Measurements from ENCODE around the gene UFSP1. TPM values are rescaled to one million over a fixed set of nuclear protein-coding genes. Genes with fewer than 3 reads are reported as not detected.

UFSP1 gene
- total RNA-seq, 2 experiments from 2014 or later = 1.7 to 2.3 TPM

DNA sequence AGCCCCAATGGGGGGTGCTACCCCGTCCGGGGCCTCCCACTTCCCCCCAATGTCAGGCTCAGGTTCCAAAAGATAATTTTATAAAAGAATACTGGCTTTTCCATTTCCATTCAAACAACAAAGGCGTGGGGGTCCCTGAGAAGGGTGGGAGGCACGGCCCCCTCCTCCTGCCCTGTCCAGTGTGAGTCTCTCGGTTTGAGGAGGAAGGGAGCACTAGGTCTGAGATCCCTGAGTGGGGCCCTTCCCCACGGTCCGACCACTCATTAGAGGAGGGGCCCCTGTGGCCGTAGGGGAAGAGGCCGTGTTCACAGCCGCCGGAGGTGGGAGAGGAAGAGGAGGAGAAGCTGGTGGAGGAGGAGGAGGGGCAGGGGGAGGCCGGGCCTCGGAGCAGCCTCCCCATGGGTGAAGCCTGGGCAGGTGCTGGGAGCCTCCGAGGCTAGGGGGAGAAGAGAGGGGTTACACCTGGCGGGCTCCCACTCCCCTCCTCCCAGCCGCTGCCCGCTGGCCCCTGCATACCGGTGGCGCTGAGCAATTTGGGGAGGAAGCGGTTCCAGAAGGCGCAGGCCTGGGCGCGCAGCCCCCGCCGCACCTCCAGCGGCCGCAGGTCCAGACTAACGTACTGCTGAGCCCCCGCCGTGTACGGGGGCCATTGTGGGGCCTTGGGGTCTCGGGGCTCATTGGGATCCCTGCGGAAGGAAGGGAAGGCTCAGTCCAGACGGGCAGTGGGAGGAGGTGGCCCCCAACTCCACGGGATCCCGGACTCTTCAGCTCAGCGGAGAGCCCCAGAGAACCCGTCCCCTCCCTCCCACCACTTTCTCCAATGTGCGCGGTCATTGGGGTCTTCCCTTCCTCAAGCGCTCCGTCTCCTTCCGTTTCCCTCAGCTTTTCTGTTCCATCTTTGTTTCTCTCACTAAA is 1.4 kb upstream of the UFSP1 start:
- peaks cover 37% of the 10 kb centered on the region for H3K27me3 Mint-ChIP-seq
- H3K27ac Mint-ChIP-seq = peak overlapping the region; percentile 74
- H3K4me3 Mint-ChIP-seq = peak overlapping the region; percentile 76
- DNase-seq = no peak
- H3K36me3 Mint-ChIP-seq = peaks cover 21% of the 10 kb centered on the region
- H3K4me1 Mint-ChIP-seq = peaks cover 33% of the 10 kb centered on the region
- H3K9me3 Mint-ChIP-seq = no peaks in the 10 kb centered on the region

- no peak for DNase-seq
- Mint-ChIP-seq H3K4me1 (peaks cover 51% of the 10 kb centered on the region), H3K9me3 (no peaks in the 10 kb centered on the region), H3K36me3 (peaks cover 38% of the 10 kb centered on the region), H3K27ac (peak overlapping the region; percentile 91), H3K27me3 (peaks cover 28% of the 10 kb centered on the region), H3K4me3 (peak overlapping the region; percentile 87)
Measured at GRCh38 chr7:100888291-100888987, 1.1 kb downstream of the UFSP1 start.

- H3K27me3 Mint-ChIP-seq = peaks cover 24% of the 10 kb centered on the region
- H3K4me1 Mint-ChIP-seq = peaks cover 56% of the 10 kb centered on the region
- peaks cover 43% of the 10 kb centered on the region for H3K36me3 Mint-ChIP-seq
- H3K9me3 Mint-ChIP-seq = no peaks in the 10 kb centered on the region
- H3K4me3 Mint-ChIP-seq = peak overlapping the region; percentile 87
- DNase-seq = peak; percentile 61
- H3K27ac Mint-ChIP-seq = peak overlapping the region; percentile 91
Measured at GRCh38 chr7:100887516-100888290, 1.8 kb downstream of the UFSP1 start.

DNA sequence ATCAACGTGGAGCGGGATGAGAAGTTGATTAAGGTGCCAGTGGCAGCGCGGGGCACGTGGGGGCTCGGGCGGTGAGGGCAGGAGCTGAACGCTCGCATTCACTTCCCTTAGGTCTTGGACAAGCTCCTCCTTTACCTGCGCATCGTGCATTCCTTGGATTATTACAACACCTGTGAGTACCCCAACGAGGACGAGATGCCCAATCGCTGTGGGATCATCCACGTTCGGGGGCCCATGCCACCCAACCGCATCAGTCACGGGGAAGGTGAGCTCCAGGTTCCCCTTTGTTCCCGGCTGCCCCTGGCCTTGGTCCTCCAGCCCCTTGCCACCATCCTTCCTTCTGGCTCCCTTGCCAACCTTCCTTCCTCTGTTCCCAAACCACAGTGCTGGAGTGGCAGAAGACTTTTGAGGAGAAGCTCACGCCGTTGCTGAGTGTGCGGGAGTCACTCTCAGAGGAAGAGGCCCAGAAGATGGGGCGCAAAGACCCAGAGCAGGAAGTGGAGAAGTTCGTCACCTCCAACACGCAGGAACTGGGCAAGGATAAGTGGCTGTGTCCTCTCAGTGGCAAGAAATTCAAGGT is 2.5 kb downstream of the UFSP1 start:
- H3K4me3 Mint-ChIP-seq = peak overlapping the region; percentile 87
- H3K27ac Mint-ChIP-seq = peak overlapping the region; percentile 91
- H3K27me3 Mint-ChIP-seq = peaks cover 19% of the 10 kb centered on the region
- no peaks in the 10 kb centered on the region for H3K9me3 Mint-ChIP-seq
- H3K4me1 Mint-ChIP-seq = peaks cover 56% of the 10 kb centered on the region
- DNase-seq = no peak
- H3K36me3 Mint-ChIP-seq = peaks cover 43% of the 10 kb centered on the region

- no peak for DNase-seq
- Mint-ChIP-seq H3K4me3 (peak overlapping the region; percentile 50), H3K27me3 (peaks cover 12% of the 10 kb centered on the region), H3K36me3 (peaks cover 46% of the 10 kb centered on the region), H3K27ac (peak overlapping the region; percentile 91), H3K4me1 (peaks cover 55% of the 10 kb centered on the region), H3K9me3 (no peaks in the 10 kb centered on the region)
Measured at GRCh38 chr7:100886142-100886935, 3.2 kb downstream of the UFSP1 start.

GRCh38 chr7:100885440-100886141 is 3.9 kb downstream of the UFSP1 start:
- peaks cover 6% of the 10 kb centered on the region for H3K27me3 Mint-ChIP-seq
- no peak for DNase-seq
- H3K27ac Mint-ChIP-seq = peak overlapping the region; percentile 62
- H3K36me3 Mint-ChIP-seq = peaks cover 52% of the 10 kb centered on the region
- peaks cover 52% of the 10 kb centered on the region for H3K4me1 Mint-ChIP-seq
- H3K4me3 Mint-ChIP-seq = no peak overlapping the region
- no peaks in the 10 kb centered on the region for H3K9me3 Mint-ChIP-seq

DNA sequence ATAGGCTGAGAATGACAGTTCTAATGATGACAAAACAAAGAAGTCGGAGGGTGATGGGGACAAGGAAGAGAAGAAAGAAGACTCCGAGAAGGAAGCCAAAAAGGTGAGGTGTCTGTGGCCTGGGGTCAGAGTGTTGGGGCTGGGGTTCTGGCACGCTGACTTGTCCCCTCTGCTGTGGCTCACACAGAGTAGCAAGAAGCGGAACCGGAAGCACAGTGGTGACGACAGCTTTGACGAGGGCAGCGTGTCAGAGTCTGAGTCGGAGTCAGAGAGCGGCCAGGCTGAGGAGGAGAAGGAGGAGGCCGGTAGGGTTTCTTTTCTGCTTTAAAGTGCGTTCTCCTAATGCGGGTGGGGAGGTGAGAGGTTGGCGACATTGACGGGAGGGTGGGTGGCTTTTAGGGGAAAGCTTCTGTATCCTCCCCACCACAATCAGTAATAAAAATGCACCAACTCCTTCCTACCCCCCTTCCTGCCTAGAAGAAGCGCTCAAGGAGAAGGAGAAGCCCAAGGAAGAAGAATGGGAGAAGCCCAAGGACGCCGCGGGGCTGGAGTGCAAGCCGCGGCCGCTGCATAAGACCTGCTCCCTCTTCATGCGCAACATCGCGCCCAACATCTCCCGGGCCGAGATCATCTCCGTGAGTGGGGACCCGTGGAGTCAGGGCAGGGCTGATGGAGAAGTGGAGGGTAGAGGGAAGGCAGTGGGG is 4.6 kb downstream of the UFSP1 start:
- H3K27me3 Mint-ChIP-seq = no peaks in the 10 kb centered on the region
- no peak for DNase-seq
- peak overlapping the region; percentile 39 for H3K4me3 Mint-ChIP-seq
- H3K4me1 Mint-ChIP-seq = peaks cover 50% of the 10 kb centered on the region
- peak overlapping the region; percentile 62 for H3K27ac Mint-ChIP-seq
- peaks cover 57% of the 10 kb centered on the region for H3K36me3 Mint-ChIP-seq
- no peaks in the 10 kb centered on the region for H3K9me3 Mint-ChIP-seq

- H3K27ac Mint-ChIP-seq = peak overlapping the region; percentile 46
- peaks cover 58% of the 10 kb centered on the region for H3K4me1 Mint-ChIP-seq
- DNase-seq = no peak
- no peaks in the 10 kb centered on the region for H3K9me3 Mint-ChIP-seq
- H3K36me3 Mint-ChIP-seq = peaks cover 65% of the 10 kb centered on the region
- H3K27me3 Mint-ChIP-seq = no peaks in the 10 kb centered on the region
- no peak overlapping the region for H3K4me3 Mint-ChIP-seq
Measured at GRCh38 chr7:100882785-100883526, 6.6 kb downstream of the UFSP1 start.

DNA sequence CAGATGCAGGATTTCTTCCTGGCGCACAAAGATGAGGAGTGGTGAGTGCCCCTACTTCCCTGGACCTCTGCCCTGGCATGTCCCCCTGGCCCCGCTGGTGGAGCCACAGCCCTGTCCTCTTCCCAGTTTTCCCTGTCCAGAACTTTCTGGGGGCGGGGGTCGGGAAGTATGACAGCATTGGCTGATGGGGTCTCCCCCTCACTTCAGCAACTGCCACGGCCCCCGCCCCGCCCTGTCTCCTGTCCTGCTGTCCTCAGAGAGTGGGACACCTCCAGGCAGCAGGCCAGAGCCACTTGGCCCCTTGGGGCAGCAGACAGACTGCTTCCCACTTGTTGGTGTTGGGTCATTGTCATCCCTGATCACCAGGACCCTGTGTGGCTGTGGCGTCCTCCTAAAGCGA is 7.3 kb downstream of the UFSP1 start:
- H3K36me3 Mint-ChIP-seq = peaks cover 62% of the 10 kb centered on the region
- no peak overlapping the region for H3K27ac Mint-ChIP-seq

GRCh38 chr7:100881136-100881535 is 8.4 kb downstream of the UFSP1 start:
- Mint-ChIP-seq H3K4me1 (peaks cover 54% of the 10 kb centered on the region), H3K9me3 (no peaks in the 10 kb centered on the region), H3K27ac (no peak overlapping the region), H3K27me3 (no peaks in the 10 kb centered on the region), H3K36me3 (peaks cover 67% of the 10 kb centered on the region), H3K4me3 (no peak overlapping the region)
- DNase-seq = no peak

More for the DNA sequence above, 7.3 kb downstream of the UFSP1 start:
- H3K4me3 Mint-ChIP-seq = no peak overlapping the region
- no peaks in the 10 kb centered on the region for H3K27me3 Mint-ChIP-seq
- no peaks in the 10 kb centered on the region for H3K9me3 Mint-ChIP-seq
- peaks cover 56% of the 10 kb centered on the region for H3K4me1 Mint-ChIP-seq
- no peak for DNase-seq

- Mint-ChIP-seq H3K4me1 (peaks cover 53% of the 10 kb centered on the region), H3K9me3 (no peaks in the 10 kb centered on the region), H3K27me3 (no peaks in the 10 kb centered on the region), H3K4me3 (no peak overlapping the region), H3K27ac (no peak overlapping the region), H3K36me3 (peaks cover 71% of the 10 kb centered on the region)
- DNase-seq = no peak
Measured at GRCh38 chr7:100880645-100881044, 8.9 kb downstream of the UFSP1 start.

DNA sequence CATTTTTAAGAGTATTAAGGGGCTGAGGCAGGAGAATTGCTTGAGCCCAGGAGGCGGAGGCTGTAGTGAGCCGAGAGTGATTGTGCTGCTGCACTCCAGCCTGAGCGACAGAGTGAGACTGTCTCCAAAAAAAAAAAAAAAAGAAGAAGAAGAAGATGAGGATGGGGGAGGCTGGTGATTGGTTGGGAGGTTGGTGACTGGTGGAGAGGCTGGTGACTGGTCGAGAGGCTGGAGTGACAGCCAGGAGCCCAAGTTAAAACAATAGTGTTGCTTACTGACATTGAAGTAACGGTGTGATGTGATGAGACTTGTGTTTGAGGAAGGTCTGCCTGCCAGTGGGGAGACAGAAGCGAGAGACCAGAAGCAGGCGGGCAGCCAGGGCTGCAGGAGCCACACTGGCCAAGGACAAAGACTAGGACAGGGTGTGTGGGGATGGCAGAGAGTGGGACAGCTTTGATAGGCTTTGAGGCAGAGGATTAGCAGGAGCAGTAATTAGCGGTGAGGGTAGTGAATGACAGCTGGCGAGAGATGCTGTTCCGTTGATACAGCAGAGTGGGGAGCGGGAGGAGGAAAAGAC is 9.7 kb downstream of the UFSP1 start:
- Mint-ChIP-seq H3K27me3 (no peaks in the 10 kb centered on the region), H3K4me3 (no peak overlapping the region), H3K36me3 (peaks cover 71% of the 10 kb centered on the region), H3K4me1 (peaks cover 49% of the 10 kb centered on the region), H3K9me3 (no peaks in the 10 kb centered on the region), H3K27ac (peak overlapping the region; percentile 64)
- no peak for DNase-seq

All from activated naive CD8-positive, alpha-beta T cell treated with anti-CD3 and anti-CD28 coated beads for 36 hours (primary cell).